DMS 273 (cell line): ENCODE results near the gene RGL2.
A peak's percentile ranks its signal among the peaks of the same experiment; 100 is the strongest.
"Not testable (repeated sequence)": the region's sequence is repeated elsewhere in the genome, so short reads cannot be mapped to it uniquely, and the experiment has no call there.

Experiments used
- DNase-seq: peaks from one replicate; lab custom pipeline; 2025; ENCODE audit not compliant: unreplicated experiment; lab: John Stamatoyannopoulos, UW

Gene RGL2

DNA sequence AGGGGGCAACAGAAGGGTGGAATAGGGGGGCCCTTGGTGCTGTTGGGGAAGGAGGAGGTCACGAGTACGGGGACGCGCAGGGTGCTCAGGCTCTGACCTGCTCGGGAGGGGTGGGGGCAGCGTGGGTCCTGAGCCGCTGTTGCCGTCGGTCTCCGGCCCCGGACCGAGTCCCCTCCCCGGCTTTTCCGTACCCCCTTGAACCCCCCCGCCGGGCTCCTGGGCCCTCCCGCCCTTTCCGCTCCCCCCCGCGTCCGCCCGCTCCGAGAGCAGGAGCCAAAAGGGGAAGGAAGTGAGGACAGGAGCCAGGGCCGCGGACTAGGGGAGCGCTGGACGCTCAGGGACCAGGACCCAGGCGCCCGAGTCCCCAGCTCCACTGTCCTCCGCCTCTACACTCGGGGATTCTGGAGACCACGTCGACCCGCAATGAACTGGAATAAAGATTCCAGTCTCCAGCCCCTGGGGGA, at the start of gene RGL2:
Gene RGL2 (minus strand): TSS at position 170 of the 464 bp plus-strand sequence. CDS start 332 bp downstream, outside the sequence.
- DNase-seq, result peak; percentile 79

DNA sequence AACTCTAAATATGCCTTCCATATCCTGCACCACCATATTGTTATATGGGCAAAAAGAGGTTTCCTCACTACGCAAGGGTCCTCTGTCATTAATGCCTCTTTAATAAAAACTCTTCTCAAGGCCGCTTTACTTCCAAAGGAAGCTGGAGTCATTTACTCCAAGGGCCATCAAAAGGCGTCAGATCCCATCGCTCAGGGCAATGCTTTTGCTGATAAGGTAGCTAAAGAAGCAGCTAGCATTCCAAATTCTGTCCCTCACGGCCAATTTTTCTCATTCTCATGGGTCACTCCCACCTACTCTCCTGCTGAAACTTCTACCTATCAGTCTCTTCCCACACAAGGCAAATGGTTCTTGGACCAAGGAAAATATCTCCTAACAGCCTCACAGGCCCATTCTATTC, 49.1 kb upstream of the RGL2 start:
- DNase-seq, result no peak

DNA sequence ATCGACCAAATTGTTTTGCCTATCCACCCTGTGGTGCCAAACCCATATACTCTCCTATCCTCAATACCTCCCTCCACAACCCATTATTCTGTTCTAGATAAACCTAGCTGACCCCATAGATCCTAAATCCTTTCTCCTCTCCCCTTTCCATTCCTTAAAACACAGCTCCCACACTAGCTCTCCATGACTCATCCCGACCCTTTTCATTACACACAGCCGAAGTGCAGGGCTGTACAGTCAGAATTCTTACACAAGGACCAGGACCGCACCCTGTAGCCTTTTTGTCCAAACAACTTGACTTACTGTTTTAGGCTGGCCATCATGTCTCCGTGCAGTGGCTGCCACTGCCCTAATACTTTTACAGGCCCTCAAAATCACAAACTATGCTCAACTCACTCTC, 48.2 kb upstream of the RGL2 start:
- DNase-seq, result not testable (repeated sequence)

DNA sequence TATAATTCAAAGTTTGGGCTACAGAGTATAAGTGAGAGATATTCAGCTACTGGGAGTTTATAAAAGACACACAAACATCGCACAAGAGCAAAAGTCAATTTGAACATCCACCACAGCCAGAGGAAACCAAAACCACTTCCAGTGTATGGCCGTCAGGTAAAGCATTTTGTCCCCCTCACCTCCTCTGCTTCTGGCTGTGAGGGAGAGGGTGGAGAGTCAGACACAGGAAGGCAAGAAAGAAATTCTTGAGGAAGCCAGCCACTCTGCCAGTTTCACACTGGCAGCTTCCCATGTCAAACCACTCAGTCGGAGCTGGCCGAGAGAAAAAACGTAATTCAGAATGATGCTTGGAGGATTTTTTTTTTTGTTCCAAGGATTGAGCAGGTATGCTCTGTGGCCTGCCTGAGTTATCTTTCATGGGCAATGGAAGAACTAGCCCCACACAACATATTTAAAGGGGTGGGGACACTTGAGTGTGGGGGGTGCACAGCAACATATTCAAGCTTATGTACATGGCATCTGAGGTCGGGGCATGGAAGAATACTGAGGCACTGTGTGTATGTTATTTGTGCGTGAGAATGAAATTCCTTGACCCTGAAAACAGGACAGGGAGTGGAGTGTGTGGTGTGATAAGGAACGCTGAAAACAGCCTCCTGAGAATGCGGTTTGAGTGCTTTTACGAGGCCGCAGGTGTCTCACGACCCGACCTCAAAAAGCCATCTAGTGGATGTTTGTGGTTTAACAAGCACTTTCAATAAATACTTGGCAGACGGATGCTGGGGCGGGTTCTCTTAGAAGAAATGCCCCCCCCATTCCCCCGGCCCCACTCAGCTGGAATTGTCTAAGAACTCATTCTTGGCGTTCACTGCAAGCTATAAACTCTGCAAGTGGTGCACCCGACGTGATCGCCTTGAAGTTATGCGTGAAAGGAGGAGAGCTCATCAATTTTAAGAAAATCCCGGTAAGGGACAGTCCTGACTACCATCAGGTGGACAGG, 46.3 kb upstream of the RGL2 start:
- peak; percentile 88 for DNase-seq

DNA sequence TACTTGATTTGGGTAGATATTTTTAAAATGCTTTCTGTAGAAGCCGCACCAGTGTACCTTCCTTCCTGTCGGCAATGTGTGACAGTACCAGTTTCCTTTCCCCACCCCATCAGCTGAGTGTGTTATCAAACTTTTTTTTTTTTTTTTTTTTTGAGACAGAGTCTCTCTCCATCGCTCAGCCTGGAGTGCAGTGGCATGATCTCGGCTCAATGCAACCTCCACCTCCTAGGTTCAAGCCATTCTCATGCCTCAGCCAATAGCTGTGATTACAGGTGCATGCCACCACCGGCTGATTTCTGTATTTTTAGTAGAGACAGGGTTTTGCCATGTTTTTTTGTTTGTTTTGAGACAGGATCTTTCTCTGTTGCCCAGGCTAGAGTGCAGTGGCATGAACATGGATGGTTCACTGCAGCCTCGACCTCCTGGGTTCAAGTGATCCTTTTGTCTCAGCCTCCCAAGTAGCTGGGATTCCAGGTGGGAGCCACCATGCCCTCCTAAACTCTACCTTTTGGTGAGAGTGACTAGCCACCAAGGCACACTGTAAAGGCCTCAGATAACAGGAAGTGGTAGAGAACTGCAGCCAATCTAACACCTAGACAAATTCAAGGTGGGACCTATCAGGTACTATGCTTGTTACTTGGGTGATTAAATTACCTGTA, 45.3 kb upstream of the RGL2 start:
- no peak for DNase-seq

- DNase-seq, result not testable (repeated sequence)
Measured at GRCh38 chr6:33343606-33343952, 44.8 kb upstream of the RGL2 start.

GRCh38 chr6:33339193-33339592, 40.5 kb upstream of the RGL2 start:
- no peak for DNase-seq

- no peak for DNase-seq
Measured at GRCh38 chr6:33336495-33336894, 37.8 kb upstream of the RGL2 start.

- DNase-seq, result no peak
Measured at GRCh38 chr6:33335916-33336315, 37.2 kb upstream of the RGL2 start.

DNA sequence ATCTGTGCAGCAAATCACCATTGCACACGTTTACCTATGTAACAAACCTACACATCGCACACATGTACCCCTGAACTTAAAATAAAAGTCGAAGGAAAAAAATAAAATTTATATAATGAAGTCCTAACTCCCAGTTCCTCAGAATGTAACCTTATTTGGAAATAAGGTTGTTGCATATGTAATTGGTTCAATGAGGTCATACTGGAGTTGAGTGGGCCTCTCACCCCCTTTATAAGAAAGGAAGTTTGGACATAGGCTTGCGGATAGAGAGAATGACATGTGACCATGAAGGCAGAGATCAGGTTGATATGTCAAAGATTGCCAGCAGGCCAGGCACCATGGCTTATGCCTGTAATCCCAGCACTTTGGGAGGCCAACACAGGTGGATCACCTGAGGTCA, 34.9 kb upstream of the RGL2 start:
- no peak for DNase-seq

- no peak for DNase-seq
Measured at GRCh38 chr6:33330736-33331135, 32.0 kb upstream of the RGL2 start.

DNA sequence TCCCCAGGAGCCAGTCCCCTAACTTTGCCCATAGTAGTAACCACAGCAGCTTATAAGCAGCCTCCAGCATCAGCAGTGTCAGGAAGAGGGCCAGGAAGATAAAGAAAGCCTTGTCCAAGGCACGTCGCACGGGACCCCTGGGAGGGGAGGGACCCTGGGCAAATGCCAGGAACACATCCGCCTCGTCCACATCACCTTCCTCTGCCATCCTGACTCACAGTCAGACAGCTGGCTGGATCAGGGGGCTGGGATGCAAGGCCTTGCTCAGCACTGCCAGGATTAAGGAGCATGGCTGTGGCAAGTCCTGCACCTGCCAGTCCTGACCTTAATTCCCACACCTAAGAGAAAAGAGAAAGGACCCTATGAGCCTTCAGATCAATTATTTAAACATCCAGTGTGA, 30.3 kb upstream of the RGL2 start:
- DNase-seq, result peak; percentile 34

DNA sequence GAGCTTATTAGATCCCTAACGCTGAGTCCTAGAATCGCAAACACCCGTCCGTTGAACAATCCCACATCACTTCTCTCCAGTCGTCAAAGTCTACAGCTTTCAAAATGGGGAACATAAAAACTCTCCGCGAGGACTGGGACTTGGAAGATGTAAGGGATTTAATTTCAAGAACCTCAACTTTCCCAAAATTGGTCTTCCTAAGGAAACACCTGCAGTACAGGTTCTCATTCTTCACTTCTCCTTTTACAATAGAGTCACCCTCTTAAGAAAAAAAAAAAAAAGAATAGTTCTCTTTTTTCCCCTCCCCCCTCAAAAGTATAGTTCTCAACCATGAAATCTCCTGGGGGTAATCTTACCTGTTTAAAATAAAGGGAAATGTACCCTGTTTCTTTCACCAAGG, 25.4 kb upstream of the RGL2 start:
- DNase-seq, result no peak

GRCh38 chr6:33323623-33323948, 24.8 kb upstream of the RGL2 start:
- DNase-seq, result peak; percentile 66

DNA sequence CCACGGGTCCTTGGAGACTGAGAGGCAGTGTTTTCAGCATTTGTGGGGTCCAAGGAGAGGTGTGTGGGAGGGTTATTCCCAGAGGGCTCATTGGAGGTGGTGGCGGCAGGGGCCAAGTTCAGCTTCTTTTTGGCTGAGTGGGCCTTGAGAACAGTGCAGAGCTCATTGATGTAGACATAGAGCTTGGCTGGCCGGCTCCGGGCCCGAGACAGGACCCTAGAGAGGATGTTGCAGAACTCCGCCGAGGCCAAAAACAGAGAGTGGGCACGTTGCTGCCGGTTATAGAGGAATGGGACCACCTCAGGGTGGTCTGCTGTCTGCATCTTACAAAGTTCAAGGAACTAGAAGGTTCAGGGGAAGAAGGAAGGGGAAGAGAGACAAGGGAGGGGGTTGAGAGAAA, 22.5 kb upstream of the RGL2 start:
- no peak for DNase-seq

DNA sequence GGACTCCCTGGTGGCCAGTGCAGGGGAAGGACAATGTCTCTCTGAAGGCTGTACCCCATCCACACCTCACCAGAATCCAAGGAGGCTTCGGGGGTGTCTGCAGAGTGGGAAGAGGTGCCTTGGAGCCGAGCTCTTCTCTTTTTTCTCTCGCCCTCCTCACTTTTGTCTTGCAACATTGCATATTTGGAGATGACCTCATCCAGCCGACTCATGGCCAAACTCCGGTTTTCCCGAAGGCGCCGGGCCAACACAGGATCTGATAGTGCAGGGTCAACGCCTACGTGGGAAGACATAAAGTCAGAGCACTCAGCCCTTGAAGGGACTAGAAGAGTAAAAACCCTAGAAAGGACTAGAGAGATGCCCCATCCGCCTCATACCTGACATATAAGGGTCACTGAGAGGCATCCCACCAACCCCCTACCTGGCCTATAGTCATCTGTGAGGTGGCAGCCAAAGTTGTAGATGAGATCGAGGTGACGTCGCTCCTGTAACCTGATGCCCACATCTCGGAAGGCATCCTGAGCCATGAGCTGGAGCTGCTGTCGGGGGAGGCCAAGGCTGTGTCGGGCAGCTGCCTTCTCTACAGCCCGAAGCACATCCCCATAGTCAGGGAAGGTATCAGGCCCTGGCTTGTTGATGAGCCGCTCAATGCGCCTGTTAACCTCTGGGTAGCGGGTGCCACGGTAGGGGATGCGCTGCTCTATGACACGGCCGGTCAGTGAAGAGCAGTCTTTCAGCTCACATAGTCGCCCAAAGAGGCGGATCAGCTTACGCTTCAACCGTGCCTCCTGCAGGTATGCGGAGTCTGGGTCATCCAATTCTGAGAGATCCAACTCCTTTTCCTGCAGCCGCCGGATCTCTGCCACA, 21.8 kb upstream of the RGL2 start:
- peak; percentile 45 for DNase-seq

- DNase-seq, result no peak
Measured at GRCh38 chr6:33319939-33320314, 21.2 kb upstream of the RGL2 start.

DNA sequence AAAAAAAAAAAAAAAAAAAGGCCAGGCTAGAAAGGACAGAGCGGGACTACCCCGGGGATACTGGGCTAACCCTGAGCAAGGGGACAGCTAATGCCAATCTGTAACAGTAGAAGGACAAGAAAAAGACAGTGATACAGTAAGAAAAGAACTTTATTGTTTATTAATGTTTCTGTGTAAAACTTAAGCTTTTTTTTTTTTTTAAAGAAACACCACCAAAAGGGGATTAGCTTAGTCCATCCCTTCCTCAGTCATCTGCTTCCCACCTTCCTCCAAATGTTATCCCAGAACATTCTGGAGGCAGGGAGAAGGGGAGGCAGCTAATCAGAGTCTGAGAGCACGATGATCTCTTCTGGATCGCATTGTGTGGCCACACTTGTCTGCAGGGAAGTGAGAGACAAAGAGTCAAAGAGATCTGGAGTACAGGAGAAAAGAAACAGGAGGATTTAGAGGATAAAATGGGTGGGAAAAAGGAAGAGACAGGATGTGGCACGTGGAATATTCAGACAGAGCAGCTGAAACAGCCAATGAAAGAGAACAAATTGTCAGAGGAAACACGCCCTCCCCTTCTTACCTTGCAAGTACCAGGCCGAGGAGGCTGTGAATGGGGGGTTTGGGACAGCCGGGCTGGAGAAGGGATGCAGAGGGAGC, 19.8 kb upstream of the RGL2 start:
- no peak for DNase-seq

- DNase-seq, result peak; percentile 99
Measured at GRCh38 chr6:33317669-33318425, 19.1 kb upstream of the RGL2 start, which contains the start of gene ZBTB22. Gene ZBTB22, minus strand, starts transcription at chr6:33317744. Its CDS starts 828 bp downstream, at chr6:33316916.

- DNase-seq, result no peak
Measured at GRCh38 chr6:33317419-33317668, 18.6 kb upstream of the RGL2 start.
